OCI-LY1 (cell line): ENCODE measurements around the gene PHF20.

Experiments used
- H2AFZ ChIP-seq: fragments of 200-600 bp; sonication (generic), shearing (Covaris generic); 2 replicates; pipeline ENCODE4 v1.6.0; 2014; ENCODE audit warnings: antibody characterized with exemption, mild to moderate bottlenecking, low read length
- H3F3A ChIP-seq: fragments of 200-600 bp; sonication (generic), shearing (Covaris generic); 2 replicates; pipeline ENCODE4 v1.6.0; 2014; ENCODE audit warnings: mild to moderate bottlenecking, antibody characterized with exemption, low read length, moderate library complexity; ENCODE audit not compliant: insufficient read depth
- H3K27ac ChIP-seq: fragments of 200-600 bp; sonication (generic); 2 replicates; pipeline ENCODE4 v1.5.1; 2014; ENCODE audit warnings: low read length, mixed run types, mild to moderate bottlenecking, low read depth; ENCODE audit not compliant: poor library complexity, severe bottlenecking
- H3K27me3 ChIP-seq: fragments of 200-600 bp; sonication (generic); 2 replicates; pipeline ENCODE4 v1.6.0; 2014; ENCODE audit warnings: antibody characterized with exemption, mild to moderate bottlenecking, low read length, moderate library complexity; ENCODE audit not compliant: insufficient read depth
- H3K36me3 ChIP-seq: fragments of 200-600 bp; sonication (generic); 2 replicates; pipeline ENCODE4 v1.6.1; 2014; ENCODE audit warnings: mild to moderate bottlenecking, antibody characterized with exemption, low read length, moderate library complexity, mixed read lengths; ENCODE audit not compliant: insufficient read depth
- H3K4me1 ChIP-seq: fragments of 200-600 bp; sonication (generic); 2 replicates; pipeline ENCODE4 v1.5.1; 2014; ENCODE audit warnings: mild to moderate bottlenecking, low read length, moderate library complexity; ENCODE audit not compliant: insufficient read depth, severe bottlenecking
- H3K4me2 ChIP-seq: fragments of 200-600 bp; sonication (generic), shearing (Covaris generic); 2 replicates; pipeline ENCODE4 v1.6.1; 2014; ENCODE audit warnings: low read length
- H3K4me3 ChIP-seq: fragments of 200-600 bp; sonication (generic); 2 replicates; pipeline ENCODE4 v1.5.1; 2014; ENCODE audit warnings: low read length, low read depth, mild to moderate bottlenecking, mixed read lengths; ENCODE audit not compliant: poor library complexity, severe bottlenecking
- H3K79me2 ChIP-seq: fragments of 200-600 bp; shearing (Covaris generic); 2 replicates; pipeline ENCODE4 v1.6.1; 2016; ENCODE audit warnings: mixed run types, low read length, mixed read lengths; ENCODE audit not compliant: insufficient read depth
- H3K9ac ChIP-seq: fragments of 200-600 bp; sonication (generic), shearing (Covaris generic); 2 replicates; pipeline ENCODE4 v1.6.1; 2014; ENCODE audit warnings: mild to moderate bottlenecking, low read length, mixed read lengths
- H3K9me2 ChIP-seq: fragments of 200-600 bp; sonication (generic), shearing (Covaris generic); 2 replicates; pipeline ENCODE4 v1.6.1; 2014; ENCODE audit warnings: low read depth, mild to moderate bottlenecking, low read length, mixed read lengths
- H3K9me3 ChIP-seq: fragments of 200-600 bp; shearing (Covaris generic); 2 replicates; pipeline ENCODE4 v1.6.1; 2014; ENCODE audit warnings: low read length, mixed read lengths
- H4K20me1 ChIP-seq: fragments of 200-600 bp; sonication (generic), shearing (Covaris generic); 2 replicates; pipeline ENCODE4 v1.6.0; 2016; ENCODE audit warnings: mild to moderate bottlenecking, low read length; ENCODE audit not compliant: insufficient read depth
- CTCF ChIP-seq: fragments of 200-600 bp; sonication (generic), shearing (Covaris generic); IDR thresholded peaks from 2 replicates; pipeline ENCODE4 v1.5.1; 2017; ENCODE audit warnings: mild to moderate bottlenecking, antibody characterized with exemption, low read length, moderate library complexity, mixed read lengths
- EZH2 ChIP-seq: fragments of 200-600 bp; sonication (generic), shearing (Covaris generic); IDR thresholded peaks from 2 replicates; pipeline ENCODE4 v1.8.0; 2017; ENCODE audit warnings: borderline replicate concordance, mixed run types, mild to moderate bottlenecking, antibody characterized with exemption, low read length, moderate library complexity, mixed read lengths

PHF20 gene

GRCh38 chr20:35903843-35904242 is 132.0 kb downstream of the PHF20 start:
- no peak for TF ChIP-seq CTCF
- no peak for TF ChIP-seq EZH2
- H3K79me2 ChIP-seq, result no peaks in the 10 kb centered on the region
- H3K36me3 ChIP-seq, result peaks cover 42% of the 10 kb centered on the region; the same call in 1 of the 2 replicates
- H3F3A ChIP-seq, result no peaks in the 10 kb centered on the region
- H3K4me1 ChIP-seq, result no peaks in the 10 kb centered on the region
- no peak overlapping the region for H2AFZ ChIP-seq
- no peak overlapping the region for H3K27ac ChIP-seq
- H3K9ac ChIP-seq, result no peak overlapping the region
- no peak overlapping the region for H3K4me3 ChIP-seq
- no peaks in the 10 kb centered on the region for H3K27me3 ChIP-seq
- no peaks in the 10 kb centered on the region for H3K9me3 ChIP-seq
- H4K20me1 ChIP-seq, result no peaks in the 10 kb centered on the region
- no peak overlapping the region for H3K4me2 ChIP-seq
- H3K9me2 ChIP-seq, result no peaks in the 10 kb centered on the region

GRCh38 chr20:35904982-35905663 is 133.3 kb downstream of the PHF20 start:
- H3K27ac ChIP-seq, result no peak overlapping the region
- H3K9ac ChIP-seq, result no peak overlapping the region
- H3K27me3 ChIP-seq, result no peaks in the 10 kb centered on the region
- no peaks in the 10 kb centered on the region for H3K79me2 ChIP-seq
- H3K4me3 ChIP-seq, result no peak overlapping the region
- H3F3A ChIP-seq, result no peaks in the 10 kb centered on the region
- H4K20me1 ChIP-seq, result no peaks in the 10 kb centered on the region
- H3K4me1 ChIP-seq, result no peaks in the 10 kb centered on the region
- TF ChIP-seq CTCF (no peak), EZH2 (no peak)
- H3K9me2 ChIP-seq, result no peaks in the 10 kb centered on the region
- H3K4me2 ChIP-seq, result no peak overlapping the region
- H2AFZ ChIP-seq, result no peak overlapping the region
- H3K36me3 ChIP-seq, result peaks cover 44% of the 10 kb centered on the region; the same call in 1 of the 2 replicates
- no peaks in the 10 kb centered on the region for H3K9me3 ChIP-seq

- H3K4me3 ChIP-seq, result no peak overlapping the region
- no peaks in the 10 kb centered on the region for H3K79me2 ChIP-seq
- H3K4me2 ChIP-seq, result no peak overlapping the region
- H3K9ac ChIP-seq, result no peak overlapping the region
- H3K9me2 ChIP-seq, result no peaks in the 10 kb centered on the region
- no peak for TF ChIP-seq EZH2
- no peak for TF ChIP-seq CTCF
- no peaks in the 10 kb centered on the region for H3K9me3 ChIP-seq
- no peaks in the 10 kb centered on the region for H3F3A ChIP-seq
- no peaks in the 10 kb centered on the region for H3K4me1 ChIP-seq
- peaks cover 43% of the 10 kb centered on the region; the same call in 1 of the 2 replicates for H3K36me3 ChIP-seq
- H2AFZ ChIP-seq, result no peak overlapping the region
- no peak overlapping the region for H3K27ac ChIP-seq
- no peaks in the 10 kb centered on the region for H3K27me3 ChIP-seq
- no peaks in the 10 kb centered on the region for H4K20me1 ChIP-seq
Observed at GRCh38 chr20:35907017-35907701, 135.3 kb downstream of the PHF20 start.
